DMS79 treated with DMSO at 0.1 percent for 48 hours (cell line): ENCODE results near the gene DRC3.
"Not testable (repeated sequence)": the region's sequence is repeated elsewhere in the genome, so short reads cannot be mapped to it uniquely, and the experiment has no call there.

Experiments used
- DNase-seq: peaks from one replicate; lab custom pipeline; 2025; lab: John Stamatoyannopoulos, UW

The DRC3 gene, protein sequence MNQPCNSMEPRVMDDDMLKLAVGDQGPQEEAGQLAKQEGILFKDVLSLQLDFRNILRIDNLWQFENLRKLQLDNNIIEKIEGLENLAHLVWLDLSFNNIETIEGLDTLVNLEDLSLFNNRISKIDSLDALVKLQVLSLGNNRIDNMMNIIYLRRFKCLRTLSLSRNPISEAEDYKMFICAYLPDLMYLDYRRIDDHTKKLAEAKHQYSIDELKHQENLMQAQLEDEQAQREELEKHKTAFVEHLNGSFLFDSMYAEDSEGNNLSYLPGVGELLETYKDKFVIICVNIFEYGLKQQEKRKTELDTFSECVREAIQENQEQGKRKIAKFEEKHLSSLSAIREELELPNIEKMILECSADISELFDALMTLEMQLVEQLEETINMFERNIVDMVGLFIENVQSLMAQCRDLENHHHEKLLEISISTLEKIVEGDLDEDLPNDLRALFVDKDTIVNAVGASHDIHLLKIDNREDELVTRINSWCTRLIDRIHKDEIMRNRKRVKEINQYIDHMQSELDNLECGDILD

DNA sequence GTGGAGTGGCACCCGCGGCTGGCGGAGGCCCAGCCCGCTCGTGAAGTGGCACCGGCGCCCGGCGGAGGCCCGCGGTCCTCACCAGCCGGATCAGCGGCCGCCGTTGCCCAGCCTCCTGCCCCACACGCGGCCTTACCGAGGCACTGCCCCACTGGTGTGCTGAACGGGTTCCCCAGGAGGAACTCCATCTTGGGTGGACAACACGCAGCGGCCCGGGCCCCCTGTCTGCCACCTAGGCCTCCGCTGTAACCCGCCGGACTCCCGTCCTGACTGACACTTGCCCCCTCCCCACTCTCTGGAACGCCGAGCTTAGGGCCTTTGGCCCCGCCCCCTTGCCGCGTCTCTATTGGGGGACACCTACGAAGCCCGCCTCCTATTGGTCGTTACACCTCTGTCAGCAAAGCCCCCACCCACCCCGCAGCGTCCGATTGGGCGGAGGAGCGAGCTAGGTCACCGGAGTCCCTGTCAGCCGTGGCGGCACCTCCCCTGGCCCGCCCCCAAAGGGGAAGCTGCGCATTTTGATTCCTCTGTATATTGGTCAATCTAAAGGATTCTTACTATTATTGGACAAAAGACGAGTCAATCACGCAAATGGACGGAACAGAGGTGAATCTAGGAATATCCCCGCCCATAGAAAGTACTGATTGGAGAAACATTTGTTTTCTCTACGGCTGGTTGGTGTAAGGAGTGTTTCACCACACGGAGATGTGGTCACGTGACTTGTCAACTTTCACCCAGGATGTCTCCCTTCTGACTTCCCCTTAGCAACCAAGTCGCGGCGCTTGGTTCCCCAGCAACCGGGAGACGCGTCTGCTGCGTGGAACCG lies at the start of gene DRC3, which contains the start of gene TOM1L2:
Gene DRC3, plus strand, starts transcription at position 737 of the 826 bp plus-strand sequence. CDS start 4,737 bp downstream, outside the sequence.
Gene TOM1L2, minus strand, starts transcription at position 275 of the 826 bp plus-strand sequence. Its CDS starts 87 bp downstream, at position 188.
- DNase-seq, result peak; percentile 96

DNA sequence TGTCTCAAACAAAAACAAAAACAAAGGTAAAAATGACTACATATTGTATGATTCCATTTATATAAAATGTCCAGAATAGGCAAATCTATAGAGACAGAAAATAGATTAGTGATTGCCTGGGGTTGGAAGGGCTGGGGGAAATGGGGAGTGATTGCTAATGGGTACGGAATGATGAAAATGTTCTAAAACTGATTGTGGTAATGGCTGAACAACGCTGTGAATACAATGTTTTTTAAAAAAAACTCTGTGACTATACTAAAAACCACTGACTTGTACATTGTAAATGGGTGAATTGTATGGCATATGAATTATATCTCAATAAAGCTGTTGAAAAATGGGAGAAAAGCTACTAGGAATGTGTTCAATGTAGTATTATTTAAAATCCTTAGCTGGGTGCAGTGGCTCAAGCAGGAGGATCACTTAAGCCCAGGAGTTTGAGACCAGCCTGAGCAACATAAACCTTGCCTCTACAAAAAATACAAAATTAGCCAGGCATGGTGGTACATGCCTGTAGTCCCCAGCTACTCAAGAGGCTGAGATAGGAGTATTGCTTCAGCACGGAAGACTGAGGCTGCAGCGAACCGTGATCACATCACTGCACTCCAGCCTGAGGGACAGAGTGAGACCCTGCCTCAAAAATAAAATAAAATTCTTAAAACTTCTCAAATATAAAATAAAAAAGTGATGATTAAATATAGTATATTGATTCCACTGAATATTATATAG lies 48.4 kb upstream of the DRC3 start:
- DNase-seq, result no peak

DNA sequence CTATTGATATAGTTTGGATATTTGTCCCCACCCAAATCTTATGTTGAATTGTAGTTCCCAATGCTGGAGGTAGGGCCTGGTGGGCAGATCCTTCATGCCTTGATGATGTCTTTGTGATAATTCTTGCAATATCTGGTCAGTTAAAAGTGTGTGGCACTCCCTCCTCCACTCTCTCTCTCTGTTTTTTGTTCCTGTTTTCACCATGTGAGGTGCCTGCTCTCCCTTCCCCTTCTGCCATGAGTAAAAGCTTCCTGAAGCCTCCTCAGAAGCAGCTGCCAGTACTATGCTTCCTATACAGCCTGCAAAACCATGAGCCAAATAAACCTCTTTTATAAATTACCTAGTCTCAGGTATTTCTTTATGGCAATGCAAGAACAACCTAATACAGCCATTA lies 47.8 kb upstream of the DRC3 start:
- no peak for DNase-seq

DNA sequence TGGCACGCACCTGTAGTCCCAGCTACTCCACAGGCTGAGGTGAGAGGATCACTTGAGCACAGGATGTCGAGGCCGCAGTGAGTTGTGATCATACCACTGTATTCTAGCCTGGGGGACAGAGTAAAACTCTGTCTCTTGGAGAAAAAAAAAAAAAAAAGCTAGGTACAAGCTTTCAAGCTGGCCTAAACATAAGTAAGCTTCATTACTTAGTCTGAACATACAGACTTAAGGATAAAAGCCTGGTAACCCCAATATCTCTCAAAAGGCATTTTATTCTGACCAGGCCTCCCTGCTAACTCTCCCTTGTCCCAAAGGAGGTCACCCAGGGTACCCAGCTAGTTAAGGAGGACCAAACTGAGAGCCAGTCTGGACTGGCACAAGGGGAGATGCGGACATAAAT lies 46.6 kb upstream of the DRC3 start:
- no peak for DNase-seq

DNA sequence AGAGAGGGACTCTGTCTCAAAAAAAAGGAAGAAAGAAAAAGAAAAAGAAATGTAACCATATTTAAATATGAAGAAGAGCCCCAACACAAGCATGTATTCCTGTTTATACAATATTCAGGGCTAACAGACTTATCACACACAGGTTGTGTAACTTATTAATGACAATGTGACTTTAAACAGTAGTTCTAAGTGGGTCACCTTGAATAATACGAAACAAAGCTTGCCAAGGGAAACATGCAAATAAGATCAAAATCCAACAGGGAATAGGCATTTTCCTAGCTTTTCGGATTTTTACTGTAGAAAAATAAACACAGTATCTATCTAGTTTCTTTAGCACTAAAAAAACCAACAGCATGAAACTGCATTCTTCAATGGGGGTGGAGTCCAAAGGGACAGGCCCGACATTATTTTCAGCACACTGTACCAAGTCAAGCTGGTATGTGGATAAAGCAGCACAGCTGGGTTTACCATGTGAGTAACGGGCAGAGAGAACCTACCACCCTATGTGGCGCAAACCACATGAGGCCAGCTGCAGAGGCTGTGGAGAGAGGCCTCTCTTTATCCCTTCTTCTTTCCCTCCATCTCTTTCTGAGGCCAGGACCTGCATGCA lies 45.7 kb upstream of the DRC3 start:
- no peak for DNase-seq

DNA sequence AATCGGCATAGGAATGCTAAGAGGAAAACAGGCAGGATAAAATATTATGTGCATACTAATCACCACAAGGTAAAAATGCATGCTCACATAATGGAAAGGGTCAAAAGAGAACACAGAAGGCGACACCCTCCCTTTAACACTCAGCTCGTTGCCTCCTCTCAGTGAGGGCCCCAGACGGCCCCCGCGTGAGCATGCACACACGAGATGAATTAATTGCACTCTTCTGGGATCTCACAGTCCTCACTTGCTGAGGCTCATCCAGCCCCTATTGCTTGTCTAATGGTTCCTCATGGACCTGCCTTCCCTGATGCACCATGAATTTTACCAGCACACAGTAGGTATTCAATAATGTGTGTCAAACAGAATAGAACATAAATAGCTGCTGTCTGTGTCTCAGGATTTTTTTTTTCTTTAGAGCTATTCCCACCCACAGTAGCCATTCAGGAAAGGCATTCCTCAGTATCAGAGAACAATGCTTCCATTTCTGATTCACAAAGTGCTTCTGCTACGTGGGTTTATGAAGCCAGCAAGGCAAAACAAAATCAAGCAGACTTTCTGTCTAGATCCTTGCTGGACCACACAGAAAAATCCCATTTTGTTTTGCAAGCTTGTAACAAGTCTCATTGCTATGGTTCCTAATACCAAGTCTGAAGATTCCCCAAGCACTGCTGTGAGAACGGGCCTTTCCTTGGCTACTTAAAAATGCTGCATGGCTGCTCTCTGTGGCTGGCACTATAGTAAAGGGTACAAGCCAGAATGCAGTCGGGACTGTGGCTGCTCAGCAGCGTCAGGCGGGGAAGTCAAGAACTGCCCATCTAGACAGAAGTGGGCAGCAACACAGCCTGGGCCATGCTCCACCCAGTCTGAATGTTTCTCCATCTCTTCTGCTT lies 44.0 kb upstream of the DRC3 start:
- no peak for DNase-seq

DNA sequence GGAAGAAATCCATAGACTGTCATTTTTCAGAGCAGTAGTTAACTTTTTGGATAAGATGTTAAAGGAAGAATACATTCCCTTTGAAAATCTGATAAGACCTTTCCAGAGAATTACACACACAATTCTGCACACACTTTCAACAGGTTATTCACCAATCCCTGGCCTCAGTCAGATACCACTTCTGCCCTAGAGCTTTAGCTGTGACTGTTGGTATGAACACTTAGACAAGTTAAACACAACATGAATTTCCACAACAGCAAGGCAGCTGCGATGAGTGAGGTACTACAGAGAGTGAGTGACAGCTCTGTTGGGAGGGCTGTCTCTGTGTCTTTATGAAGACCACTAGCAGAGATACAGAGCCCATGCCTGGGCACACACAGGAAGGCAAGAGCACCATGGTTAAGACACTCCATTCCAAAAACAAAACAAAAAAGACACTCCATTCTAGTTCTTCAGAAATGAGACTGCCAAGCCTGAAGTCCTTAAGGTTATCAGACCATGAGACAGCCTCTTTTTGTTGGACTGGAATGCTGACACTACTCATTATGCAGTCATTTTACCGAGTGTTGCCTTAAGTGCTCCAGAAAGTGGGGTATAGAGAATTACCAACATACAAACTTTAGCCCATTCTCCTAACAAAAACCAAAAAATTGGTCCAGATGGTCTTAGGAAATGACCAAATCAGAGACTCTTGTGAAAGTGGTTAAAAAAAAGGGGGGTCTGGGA lies 42.8 kb upstream of the DRC3 start:
- DNase-seq, result peak; percentile 12

DNA sequence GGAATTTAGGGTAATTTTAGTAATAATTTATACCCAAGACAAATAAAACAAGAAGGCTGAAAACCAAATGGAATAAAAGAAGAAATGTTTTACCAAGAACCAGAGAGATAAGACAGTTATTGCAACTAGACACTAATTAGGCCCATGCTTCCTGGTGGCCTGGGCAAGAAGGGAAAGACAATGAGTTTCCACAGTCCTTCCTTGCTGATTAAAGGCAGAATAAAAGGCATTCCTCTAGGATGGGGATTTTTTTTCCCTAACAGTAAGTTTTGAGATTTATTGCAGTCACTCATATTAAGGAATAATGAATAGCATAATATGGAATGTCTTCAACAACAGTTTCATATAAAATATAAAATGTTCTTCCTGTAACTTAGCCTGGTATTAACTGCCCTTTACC lies 42.0 kb upstream of the DRC3 start:
- no peak for DNase-seq

DNA sequence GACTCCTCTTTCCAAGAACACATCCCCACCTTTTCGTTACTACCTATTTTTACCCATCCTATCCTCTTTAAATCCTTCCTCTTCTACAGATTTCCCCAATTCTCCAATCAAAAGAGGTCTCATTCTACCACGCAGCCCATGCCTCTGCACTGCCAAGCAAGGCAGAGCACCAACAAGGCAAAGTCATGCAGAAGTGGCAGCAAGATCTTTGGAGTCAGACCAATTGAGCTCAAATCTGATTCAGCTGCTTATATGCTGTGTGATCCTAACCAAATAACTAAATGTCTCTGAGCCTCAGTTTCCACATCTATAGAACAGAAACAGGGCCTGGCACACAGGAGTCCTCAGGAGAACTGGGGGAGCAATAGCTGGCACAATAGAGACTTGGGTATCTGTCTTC lies 41.5 kb upstream of the DRC3 start:
- DNase-seq, result no peak

DNA sequence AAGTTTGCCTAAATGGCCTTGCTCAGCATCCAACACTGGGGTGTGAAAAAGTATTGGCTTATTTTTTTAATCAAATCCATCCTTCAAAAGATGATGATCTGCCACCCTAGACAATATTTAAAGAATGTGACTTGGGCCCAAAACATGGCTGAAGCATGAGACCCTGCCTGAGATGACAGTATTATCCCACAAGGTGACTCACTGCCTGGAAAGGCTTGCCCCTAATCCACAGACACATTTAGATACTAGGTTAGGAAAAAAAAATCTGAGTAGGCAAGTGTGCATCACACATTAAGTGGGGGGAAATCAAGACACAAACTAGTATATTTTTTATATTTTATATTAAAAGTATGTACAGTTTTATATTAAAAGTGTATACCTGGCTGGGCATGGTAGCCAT lies 38.9 kb upstream of the DRC3 start:
- DNase-seq, result no peak

DNA sequence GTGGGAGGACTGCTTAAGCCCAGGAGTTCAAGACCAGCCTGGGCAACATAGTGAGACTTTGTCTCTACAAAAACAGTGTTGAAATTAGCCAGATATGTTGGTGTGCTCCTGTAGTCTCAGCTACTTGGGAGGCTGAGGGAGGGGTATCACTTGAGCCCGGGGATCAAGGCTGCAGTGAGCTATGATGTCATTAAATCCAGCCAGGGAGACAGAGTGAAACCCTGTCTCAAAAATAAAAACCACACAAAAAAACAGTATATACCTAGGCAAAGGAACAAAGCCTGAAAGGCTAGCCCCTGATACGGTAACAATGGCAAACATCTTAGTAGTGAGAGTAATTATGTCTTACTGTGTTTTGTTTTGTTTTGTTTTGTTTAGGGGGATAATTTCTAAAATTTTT lies 38.4 kb upstream of the DRC3 start:
- DNase-seq, result no peak

DNA sequence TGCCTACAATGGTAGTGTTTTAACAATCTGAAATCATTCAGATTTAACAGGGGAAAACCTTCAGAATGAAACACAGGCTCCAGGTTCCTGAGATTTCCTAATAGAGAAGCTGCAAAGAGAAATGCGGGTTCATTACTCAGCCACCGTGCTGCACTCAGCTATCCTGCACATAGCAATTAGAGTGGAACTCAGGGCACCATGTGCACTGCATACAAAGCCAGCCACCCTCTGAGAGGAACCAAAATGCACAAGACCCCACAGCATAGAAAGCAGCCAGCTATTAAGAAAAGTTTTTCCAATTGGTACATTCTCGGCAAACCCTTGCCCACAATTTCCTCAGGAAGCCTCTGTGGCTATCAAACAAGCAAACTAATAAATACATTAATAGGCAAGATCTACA lies 37.9 kb upstream of the DRC3 start:
- DNase-seq, result no peak

DNA sequence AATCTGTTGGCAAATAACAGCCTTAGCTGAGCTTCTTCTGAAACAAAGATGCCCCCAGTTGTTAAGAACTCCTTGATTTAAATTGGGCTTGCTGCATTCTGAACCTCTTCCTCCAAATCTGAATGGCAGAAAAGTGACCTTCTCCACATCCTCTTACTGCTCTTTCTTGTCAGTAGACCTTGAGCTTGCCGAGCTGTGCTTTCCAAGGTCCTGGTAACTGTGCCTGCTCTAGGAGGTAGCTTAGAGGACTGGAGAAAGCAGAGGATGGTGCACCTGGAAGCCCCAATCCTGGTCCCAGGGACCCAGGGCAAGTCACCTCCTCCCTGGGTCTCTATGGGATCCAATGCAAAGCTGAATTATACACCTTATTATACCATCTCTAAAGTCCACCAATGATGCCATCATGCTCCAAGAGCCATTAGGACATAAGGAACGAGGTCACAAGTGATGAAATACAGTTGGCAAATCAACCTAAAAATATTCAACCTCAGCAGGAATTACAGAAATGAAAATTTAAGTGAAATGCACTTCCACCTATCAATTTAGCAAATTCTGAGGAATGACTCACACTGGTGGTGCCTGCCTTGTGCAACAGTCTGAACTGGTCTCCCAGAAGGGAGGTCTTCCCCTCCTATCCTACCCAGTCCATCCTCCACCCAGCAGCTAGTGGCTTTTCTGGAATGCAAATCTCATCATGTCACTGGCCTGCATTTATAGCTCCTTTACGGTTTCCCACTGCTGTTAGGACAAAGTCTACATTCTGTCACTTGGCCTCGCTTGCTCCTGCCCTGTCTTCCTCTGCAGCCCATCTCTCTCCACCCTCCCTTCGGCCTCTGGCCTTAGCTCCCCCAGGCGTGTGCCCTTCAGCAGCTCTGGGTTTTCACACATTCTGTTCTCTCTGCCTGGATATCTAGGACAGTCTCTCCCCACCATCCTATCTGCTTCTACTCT lies 37.1 kb upstream of the DRC3 start:
- no peak for DNase-seq

DNA sequence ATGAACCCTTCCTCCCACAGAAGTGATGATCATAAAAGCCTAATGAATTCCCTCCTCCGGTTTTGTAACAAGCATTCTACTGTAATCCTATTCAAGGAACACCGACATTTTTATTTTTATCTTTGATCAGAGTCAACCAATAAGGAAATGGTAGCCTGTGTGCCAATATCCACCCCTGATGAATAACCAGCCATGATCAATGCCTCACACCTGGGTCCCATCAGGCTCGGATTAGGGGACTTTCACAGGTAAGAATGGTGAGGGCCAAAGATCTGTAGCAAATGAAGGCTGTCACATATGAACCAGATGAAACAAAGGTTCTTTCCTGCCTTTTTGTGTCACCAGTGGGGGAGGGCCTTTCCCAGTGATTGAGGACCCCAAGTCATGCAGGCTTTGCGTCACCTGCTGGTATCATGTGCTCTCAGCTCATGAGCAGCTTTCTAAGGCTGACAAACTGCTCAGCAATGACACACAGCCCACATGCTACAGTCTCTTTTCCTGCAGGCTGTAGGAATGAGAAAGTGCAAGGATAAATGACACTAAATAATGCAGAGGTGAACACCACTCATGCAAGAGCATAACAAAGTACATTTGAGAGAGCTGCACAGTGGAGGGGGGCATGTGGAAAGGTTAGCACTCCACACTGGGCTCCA lies 35.3 kb upstream of the DRC3 start:
- no peak for DNase-seq

DNA sequence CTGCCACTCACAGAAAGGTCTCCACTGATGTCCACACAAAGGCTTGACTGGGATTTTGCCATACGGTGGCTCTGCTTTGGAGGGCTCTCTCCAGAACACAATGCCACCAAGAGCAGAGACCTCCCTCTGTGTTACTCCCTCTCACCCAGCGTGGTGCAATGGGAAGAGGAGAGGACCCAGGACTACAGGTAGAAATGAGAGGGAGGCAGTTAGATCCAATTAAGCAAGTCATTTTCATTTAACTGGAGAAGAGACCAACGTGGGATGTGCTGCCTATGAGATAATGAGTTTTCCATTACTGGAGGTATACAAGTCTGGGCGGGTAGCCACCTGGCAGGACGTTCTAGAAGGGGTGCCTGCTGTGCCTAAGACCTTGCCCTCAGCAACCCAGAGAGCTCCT lies 34.7 kb upstream of the DRC3 start:
- no peak for DNase-seq

DNA sequence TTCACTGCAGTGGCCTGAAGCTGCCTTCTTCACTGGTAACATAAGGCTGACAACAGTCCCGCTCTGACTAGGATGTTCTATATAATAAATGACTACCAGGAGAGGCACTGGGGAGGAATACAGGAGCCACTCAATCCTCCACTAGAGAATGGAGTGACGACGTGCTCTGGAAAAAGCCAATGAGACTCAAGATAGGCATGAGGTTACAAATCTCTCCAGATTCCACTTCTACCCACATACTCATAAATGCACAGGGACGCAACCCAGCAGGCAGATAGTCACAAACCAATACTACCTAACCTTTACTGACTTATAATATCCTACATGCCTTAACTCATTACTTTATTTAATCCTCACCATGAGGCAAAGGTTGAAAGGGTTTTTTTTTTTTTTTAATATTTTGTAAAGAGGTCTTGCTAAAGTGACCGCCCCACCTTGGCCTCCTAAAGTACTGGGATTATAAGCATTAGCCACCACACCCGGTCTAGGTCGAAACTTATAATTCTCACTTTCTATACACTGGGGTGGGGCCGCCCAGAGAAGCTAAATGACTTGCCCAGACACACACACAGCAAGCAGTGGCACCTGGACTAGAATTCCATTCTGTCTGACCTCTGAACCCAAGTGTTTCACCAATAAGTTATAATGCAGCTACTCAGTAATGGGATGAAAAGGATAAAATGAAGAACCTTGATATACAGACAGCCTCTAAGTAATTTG lies 34.1 kb upstream of the DRC3 start:
- DNase-seq, result peak; percentile 12

DNA sequence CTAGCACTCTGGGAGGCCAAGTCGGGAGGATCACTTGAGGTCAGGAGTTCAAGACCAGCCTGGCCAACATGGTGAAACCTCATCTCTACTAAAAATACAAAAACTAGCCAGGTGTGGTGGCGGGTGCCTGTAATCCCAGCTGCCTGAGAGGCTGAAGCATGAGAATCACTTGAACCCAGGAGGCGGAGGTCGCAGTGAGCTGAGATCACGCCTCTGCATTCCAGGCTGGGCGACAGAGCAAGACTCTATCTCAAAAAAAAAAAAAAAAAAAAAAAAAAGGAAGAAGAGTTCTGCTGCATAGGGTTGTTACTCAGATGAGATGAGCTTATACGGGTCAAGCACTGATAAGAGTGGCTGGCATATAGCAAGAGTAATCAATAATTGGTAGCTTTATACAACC lies 32.7 kb upstream of the DRC3 start:
- not testable (repeated sequence) for DNase-seq

DNA sequence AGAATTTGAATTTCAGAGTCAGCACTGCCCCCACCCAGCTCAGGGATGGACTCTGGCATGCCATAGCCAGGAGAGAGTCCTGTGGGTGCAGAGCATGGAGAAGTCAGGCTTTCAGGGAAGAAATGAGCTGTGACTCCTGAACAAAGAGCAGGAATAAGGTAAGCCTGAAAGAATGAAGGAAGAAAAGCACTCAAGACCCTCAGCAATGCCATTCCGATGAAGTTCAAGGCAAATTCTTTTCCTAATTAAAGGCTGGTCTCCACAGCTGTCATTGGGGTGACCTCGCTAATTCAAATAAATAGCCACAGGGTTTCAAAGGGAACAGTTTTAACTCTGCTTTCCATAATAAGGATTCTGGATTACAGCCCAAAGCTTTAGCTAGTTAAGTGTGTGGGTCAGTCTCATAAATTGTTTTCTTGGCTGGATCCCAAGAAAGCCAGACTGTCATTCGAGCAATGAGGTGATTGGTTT lies 32.2 kb upstream of the DRC3 start:
- DNase-seq, result peak; percentile 82
